GM12872 (cell line): Measurements from ENCODE around the gene MED4.

ENCODE experiments used
- CTCF ChIP-seq: IDR thresholded peaks from 3 replicates; pipeline ENCODE4 v1.5.1; 2011; ENCODE audit warnings: low read depth, mild to moderate bottlenecking, low read length, moderate library complexity; ENCODE audit not compliant: insufficient read depth

MED4 gene

GRCh38 chr13:48043789-48044503 is 51.0 kb downstream of the MED4 start:
- no peak for TF ChIP-seq CTCF

- TF ChIP-seq CTCF, result no peak
Measured at GRCh38 chr13:48042894-48043293, 52.0 kb downstream of the MED4 start.

- no peak for TF ChIP-seq CTCF
Measured at GRCh38 chr13:48040896-48041295, 54.0 kb downstream of the MED4 start.

- no peak for TF ChIP-seq CTCF
Measured at GRCh38 chr13:48040049-48040448, 54.9 kb downstream of the MED4 start.

GRCh38 chr13:48038761-48039160 is 56.1 kb downstream of the MED4 start:
- TF ChIP-seq CTCF, result no peak

- peak; percentile 100 for TF ChIP-seq CTCF
Measured at GRCh38 chr13:48037346-48038173, 57.3 kb downstream of the MED4 start, which contains the start of gene NUDT15. NUDT15 (plus strand) TSS chr13:48037726; CDS start chr13:48037747, 21 bp downstream.

- TF ChIP-seq CTCF, result no peak
Measured at GRCh38 chr13:48029859-48030258, 65.0 kb downstream of the MED4 start.
